ACHN (cell line): ENCODE measurements around the gene COX10.
"Not testable (repeated sequence)": the region's sequence is repeated elsewhere in the genome, so short reads cannot be mapped to it uniquely, and the experiment has no call there.

Experiments
- DNase-seq: peaks from one replicate; pipeline ENCODE4 v3.0.0-alpha.2; 2015
- in situ Hi-C: cut with HindIII; loops from 2 replicates; pipeline ENCODE4 v1.10.0; 2017; ENCODE audit warnings: low sequenced_read_pairs, low pct_ligation_motif_present, low pct_unique_long_range_greater_than_20kb

The COX10 gene

GRCh38 chr17:14069251-14070021 is at the start of gene COX10:
COX10 (plus strand) TSS chr17:14069504; CDS start chr17:14069606, 102 bp downstream.
- in situ Hi-C loops = no loop called here
- peak; percentile 91 for DNase-seq

- DNase-seq, in situ Hi-C loops: not testable (repeated sequence)
These were observed 47.5 kb upstream of the COX10 start for GRCh38 chr17:14021651-14022294.

- in situ Hi-C loops, DNase-seq: not testable (repeated sequence)
These were observed 39.5 kb upstream of the COX10 start for GRCh38 chr17:14029755-14030154.

GRCh38 chr17:14032234-14032633 is 37.1 kb upstream of the COX10 start:
- no peak for DNase-seq
- in situ Hi-C loops = no loop called here

- in situ Hi-C loops = no loop called here
These were observed 36.1 kb upstream of the COX10 start for GRCh38 chr17:14033166-14033565.

GRCh38 chr17:14037453-14037852 is 31.9 kb upstream of the COX10 start:
- no peak for DNase-seq

More at GRCh38 chr17:14033166-14033565, 36.1 kb upstream of the COX10 start:
- no peak for DNase-seq

GRCh38 chr17:14038206-14038605 is 31.1 kb upstream of the COX10 start:
- DNase-seq = no peak
- in situ Hi-C loops = no loop called here

More at GRCh38 chr17:14037453-14037852, 31.9 kb upstream of the COX10 start:
- in situ Hi-C loops = no loop called here

GRCh38 chr17:14042411-14042810 is 26.9 kb upstream of the COX10 start:
- no peak for DNase-seq
- in situ Hi-C loops = no loop called here

- DNase-seq = no peak
- in situ Hi-C loops = no loop called here
These were observed 24.6 kb upstream of the COX10 start for GRCh38 chr17:14044702-14045101.

GRCh38 chr17:14046978-14047377 is 22.3 kb upstream of the COX10 start:
- in situ Hi-C loops = no loop called here
- no peak for DNase-seq

GRCh38 chr17:14047591-14047990 is 21.7 kb upstream of the COX10 start:
- in situ Hi-C loops = no loop called here
- DNase-seq = no peak

- peak; percentile 23 for DNase-seq
These were observed 21.1 kb upstream of the COX10 start for GRCh38 chr17:14048169-14048568.

GRCh38 chr17:14050616-14051015 is 18.7 kb upstream of the COX10 start:
- in situ Hi-C loops = no loop called here

More at GRCh38 chr17:14048169-14048568, 21.1 kb upstream of the COX10 start:
- in situ Hi-C loops = no loop called here

GRCh38 chr17:14051692-14052091 is 17.6 kb upstream of the COX10 start:
- DNase-seq = no peak
- in situ Hi-C loops = no loop called here

More at GRCh38 chr17:14050616-14051015, 18.7 kb upstream of the COX10 start:
- DNase-seq = no peak

GRCh38 chr17:14052886-14053615 is 16.3 kb upstream of the COX10 start:
- DNase-seq = no peak
- in situ Hi-C loops = no loop called here

GRCh38 chr17:14057591-14057990 is 11.7 kb upstream of the COX10 start:
- in situ Hi-C loops = no loop called here
- no peak for DNase-seq

GRCh38 chr17:14058051-14058450 is 11.3 kb upstream of the COX10 start:
- DNase-seq = no peak
- in situ Hi-C loops = no loop called here

- DNase-seq = no peak
- in situ Hi-C loops = no loop called here
These were observed 8.6 kb upstream of the COX10 start for GRCh38 chr17:14060706-14061105.
